ENCODE data around the gene PTPRO. TPM values are rescaled to one million over a fixed set of nuclear protein-coding genes. Genes with fewer than 3 reads are reported as not detected.

PTPRO gene
- polyA plus RNA-seq, 1 donor (not counting 4 experiments of a cell fraction or from before 2014, with no cell fraction given): 0.17 TPM

DNA sequence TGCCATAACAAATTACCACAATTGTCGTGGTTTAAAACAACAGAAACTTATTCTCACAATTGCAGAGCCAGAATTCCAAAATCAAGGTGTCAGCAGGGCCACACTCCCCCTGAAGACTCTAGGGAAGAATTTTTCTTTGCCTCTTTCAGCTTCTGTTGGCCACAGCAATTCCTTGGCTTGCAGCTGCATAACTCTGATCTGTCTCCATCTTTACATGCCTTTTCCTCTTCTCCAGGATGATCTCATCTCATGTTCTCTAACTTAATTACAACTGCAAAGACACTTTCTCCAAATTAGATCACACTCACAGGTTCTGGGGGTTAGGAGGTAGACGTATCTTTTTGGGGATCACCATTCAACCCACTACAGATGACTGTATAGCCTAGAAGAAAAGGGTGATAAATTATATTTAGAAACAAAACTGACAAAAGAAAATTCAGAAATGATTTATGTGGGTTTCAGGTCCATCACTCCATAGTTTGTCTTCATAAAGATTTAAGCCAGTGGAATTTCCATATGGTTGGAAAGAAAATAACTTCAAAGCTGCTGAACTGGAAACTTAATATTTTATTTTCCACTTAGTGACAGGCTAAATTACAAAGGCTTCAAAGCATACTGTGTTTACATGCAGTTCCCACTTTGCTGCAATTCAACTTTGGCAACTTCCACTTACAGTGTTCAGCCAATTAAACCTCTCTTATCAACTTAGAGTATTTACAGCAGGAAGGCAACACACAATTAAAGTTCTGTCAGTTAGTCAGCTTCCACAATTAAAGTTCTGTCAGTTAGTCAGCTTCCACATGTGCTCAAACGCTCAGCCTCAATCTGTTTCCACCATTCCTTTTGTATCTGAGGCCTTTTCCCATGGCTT is 253.6 kb downstream of the PTPRO start:
- H2AFZ ChIP-seq (ENCODE audit: control insufficient read depth, low read length): no peak overlapping the region
- no peaks in the 10 kb centered on the region for H3K36me3 ChIP-seq (ENCODE audit: control insufficient read depth in 2 of 2, extremely low read depth in 1 of 2, insufficient read depth in 2 of 2, low read length in 2 of 2)
- dilution Hi-C loops (cut with MboI; ENCODE audit: extremely low pct_ligation_motif_present, low sequenced_read_pairs): loop anchor here (25.0 kb wide), 1 partner anchor 261 kb away; no protein-coding TSS in a partner anchor
- TF ChIP-seq, protein P1, sequence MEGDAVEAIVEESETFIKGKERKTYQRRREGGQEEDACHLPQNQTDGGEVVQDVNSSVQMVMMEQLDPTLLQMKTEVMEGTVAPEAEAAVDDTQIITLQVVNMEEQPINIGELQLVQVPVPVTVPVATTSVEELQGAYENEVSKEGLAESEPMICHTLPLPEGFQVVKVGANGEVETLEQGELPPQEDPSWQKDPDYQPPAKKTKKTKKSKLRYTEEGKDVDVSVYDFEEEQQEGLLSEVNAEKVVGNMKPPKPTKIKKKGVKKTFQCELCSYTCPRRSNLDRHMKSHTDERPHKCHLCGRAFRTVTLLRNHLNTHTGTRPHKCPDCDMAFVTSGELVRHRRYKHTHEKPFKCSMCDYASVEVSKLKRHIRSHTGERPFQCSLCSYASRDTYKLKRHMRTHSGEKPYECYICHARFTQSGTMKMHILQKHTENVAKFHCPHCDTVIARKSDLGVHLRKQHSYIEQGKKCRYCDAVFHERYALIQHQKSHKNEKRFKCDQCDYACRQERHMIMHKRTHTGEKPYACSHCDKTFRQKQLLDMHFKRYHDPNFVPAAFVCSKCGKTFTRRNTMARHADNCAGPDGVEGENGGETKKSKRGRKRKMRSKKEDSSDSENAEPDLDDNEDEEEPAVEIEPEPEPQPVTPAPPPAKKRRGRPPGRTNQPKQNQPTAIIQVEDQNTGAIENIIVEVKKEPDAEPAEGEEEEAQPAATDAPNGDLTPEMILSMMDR (optimal IDR thresholded peaks at IDR 0.05 in 1 of 3, IDR thresholded peaks at IDR 0.05 in 1 of 3, conservative IDR thresholded peaks at IDR 0.05 in 1 of 3; ENCODE audit: extremely low read depth in 1 of 3, insufficient read depth in 2 of 3, low read length in 3 of 3): no peak
- TF ChIP-seq EZH2 (IDR thresholded peaks at IDR 0.05; ENCODE audit: low read length): no peak
- H3K4me1 ChIP-seq (ENCODE audit: control insufficient read depth, extremely low read depth, insufficient read depth, low read length): no peaks in the 10 kb centered on the region
- no peaks in the 10 kb centered on the region for H3K79me2 ChIP-seq (ENCODE audit: control insufficient read depth, insufficient read depth, low read length)
- H3K4me3 ChIP-seq (ENCODE audit: control insufficient read depth in 2 of 3, extremely low read depth in 1 of 3, insufficient read depth in 2 of 3, low read depth in 1 of 3, low read length in 3 of 3): no peak overlapping the region
- no peak overlapping the region for H3K9ac ChIP-seq (ENCODE audit: control insufficient read depth, extremely low read depth, insufficient read depth, low read length)
- no peak for FAIRE-seq
- H3K4me2 ChIP-seq (ENCODE audit: control insufficient read depth, extremely low read depth, insufficient read depth, low read depth, low read length): no peak overlapping the region
- no peak overlapping the region for H3K27ac ChIP-seq (ENCODE audit: control insufficient read depth, insufficient read depth, low read length)
- no peaks in the 10 kb centered on the region for H3K27me3 ChIP-seq (ENCODE audit: control insufficient read depth, extremely low read depth, insufficient read depth, low read length)
- H4K20me1 ChIP-seq (ENCODE audit: control insufficient read depth, extremely low read depth, insufficient read depth, low read length): no peaks in the 10 kb centered on the region
- DNase-seq (ENCODE audit: low read depth, low spot score): no peak
- no peaks in the 10 kb centered on the region for H3K9me3 ChIP-seq (ENCODE audit: control insufficient read depth, low read depth, low read length)
- H3K9me1 ChIP-seq (ENCODE audit: control insufficient read depth, extremely low read depth, insufficient read depth, low read length): no peaks in the 10 kb centered on the region

DNA sequence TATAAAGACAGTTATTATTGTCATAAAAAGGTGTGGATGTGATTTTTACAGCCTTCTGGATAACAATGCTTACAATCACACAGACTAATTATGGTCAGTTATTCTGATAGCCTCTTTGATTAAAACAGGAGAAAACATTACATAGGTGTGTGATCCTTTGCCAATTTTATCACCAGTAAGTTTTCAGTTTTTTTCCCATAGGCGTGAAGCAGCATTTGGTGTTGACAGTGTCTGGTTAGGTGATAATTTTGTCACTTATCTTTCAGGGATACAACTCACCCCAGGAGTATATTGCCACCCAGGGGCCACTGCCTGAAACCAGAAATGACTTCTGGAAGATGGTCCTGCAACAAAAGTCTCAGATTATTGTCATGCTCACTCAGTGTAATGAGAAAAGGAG is 258.1 kb downstream of the PTPRO start:
- Histone ChIP-seq H2AFZ (ENCODE audit: control insufficient read depth, low read length) (no peak overlapping the region), H3K27ac (ENCODE audit: control insufficient read depth, insufficient read depth, low read length) (no peak overlapping the region), H3K4me1 (ENCODE audit: control insufficient read depth, extremely low read depth, insufficient read depth, low read length) (no peaks in the 10 kb centered on the region), H3K4me3 (ENCODE audit: control insufficient read depth in 2 of 3, extremely low read depth in 1 of 3, insufficient read depth in 2 of 3, low read depth in 1 of 3, low read length in 3 of 3) (no peak overlapping the region), H3K4me2 (ENCODE audit: control insufficient read depth, extremely low read depth, insufficient read depth, low read depth, low read length) (no peak overlapping the region), H4K20me1 (ENCODE audit: control insufficient read depth, extremely low read depth, insufficient read depth, low read length) (no peaks in the 10 kb centered on the region), H3K9ac (ENCODE audit: control insufficient read depth, extremely low read depth, insufficient read depth, low read length) (no peak overlapping the region), H3K9me1 (ENCODE audit: control insufficient read depth, extremely low read depth, insufficient read depth, low read length) (no peaks in the 10 kb centered on the region), H3K36me3 (ENCODE audit: control insufficient read depth in 2 of 2, extremely low read depth in 1 of 2, insufficient read depth in 2 of 2, low read length in 2 of 2) (no peaks in the 10 kb centered on the region), H3K79me2 (ENCODE audit: control insufficient read depth, insufficient read depth, low read length) (no peaks in the 10 kb centered on the region), H3K9me3 (ENCODE audit: control insufficient read depth, low read depth, low read length) (no peaks in the 10 kb centered on the region), H3K27me3 (ENCODE audit: control insufficient read depth, extremely low read depth, insufficient read depth, low read length) (no peaks in the 10 kb centered on the region)
- dilution Hi-C loops (cut with MboI; ENCODE audit: extremely low pct_ligation_motif_present, low sequenced_read_pairs): loop anchor here (25.0 kb wide), 1 partner anchor 257 kb away; no protein-coding TSS in a partner anchor
- no peak for TF ChIP-seq EZH2 (IDR thresholded peaks at IDR 0.05; ENCODE audit: low read length)
- TF ChIP-seq, protein P1 (optimal IDR thresholded peaks at IDR 0.05 in 1 of 3, IDR thresholded peaks at IDR 0.05 in 1 of 3, conservative IDR thresholded peaks at IDR 0.05 in 1 of 3; ENCODE audit: extremely low read depth in 1 of 3, insufficient read depth in 2 of 3, low read length in 3 of 3): peak in 1 of 3 experiments; percentile 4
- FAIRE-seq (no peak), DNase-seq (ENCODE audit: low read depth, low spot score) (no peak)

All from keratinocyte (primary cell).